GM13976 (cell line): ENCODE data around the gene KIF16B.

Source experiments
- DNase-seq: peaks from one replicate; pipeline ENCODE4 v3.0.0; 2012; ENCODE audit warnings: low spot score
- in situ Hi-C: fragments of 300-500 bp; cut with MboI; formaldehyde crosslinking; loops from one replicate; pipeline ENCODE4 v1.12.0; 2022; ENCODE audit warnings: low sequenced_read_pairs, mixed read lengths, inconsistent platforms; ENCODE audit not compliant: unreplicated experiment
- TF ChIP-seq, protein P1 (sequence below): IDR thresholded peaks from 2 replicates; pipeline ENCODE4 v1.5.1; 2012; ENCODE audit warnings: borderline replicate concordance, mild to moderate bottlenecking; ENCODE audit not compliant: insufficient read depth; ENCODE audit errors: extremely low read depth, missing control alignments, control extremely low read depth

Gene KIF16B

DNA sequence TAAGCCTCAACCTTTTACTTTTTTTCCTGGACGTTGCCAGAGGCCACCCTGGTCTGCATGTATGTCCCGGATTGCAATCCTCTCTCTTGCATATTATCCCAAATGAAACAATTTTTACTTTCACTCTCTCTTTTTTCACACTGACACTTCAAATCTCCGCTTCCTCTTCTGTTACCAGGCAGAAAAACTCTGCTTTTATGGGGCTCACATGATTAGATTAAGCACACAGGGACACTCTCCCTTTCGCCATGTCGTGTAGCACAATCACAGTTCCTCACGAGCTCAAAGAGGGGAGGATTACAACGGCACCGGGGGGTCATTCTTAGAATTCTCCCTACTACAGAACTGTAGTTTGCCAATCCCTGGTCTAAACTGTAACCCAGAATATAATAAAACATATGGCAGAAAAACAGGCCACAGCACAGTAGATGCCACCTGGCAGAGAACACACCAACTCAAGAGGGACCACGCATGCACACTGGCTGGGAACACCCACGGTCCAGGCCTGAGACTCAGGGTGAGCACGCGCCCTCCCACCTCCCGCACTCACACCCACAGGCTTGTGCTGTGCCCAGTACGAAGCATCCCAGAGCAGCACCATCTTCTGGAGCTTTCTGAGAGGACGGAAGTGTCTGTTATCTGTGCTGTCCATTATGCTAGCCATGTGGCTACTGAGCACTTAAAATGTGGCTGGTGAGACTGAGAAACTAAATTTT is 288.7 kb downstream of the KIF16B start:
- TF ChIP-seq, protein P1, sequence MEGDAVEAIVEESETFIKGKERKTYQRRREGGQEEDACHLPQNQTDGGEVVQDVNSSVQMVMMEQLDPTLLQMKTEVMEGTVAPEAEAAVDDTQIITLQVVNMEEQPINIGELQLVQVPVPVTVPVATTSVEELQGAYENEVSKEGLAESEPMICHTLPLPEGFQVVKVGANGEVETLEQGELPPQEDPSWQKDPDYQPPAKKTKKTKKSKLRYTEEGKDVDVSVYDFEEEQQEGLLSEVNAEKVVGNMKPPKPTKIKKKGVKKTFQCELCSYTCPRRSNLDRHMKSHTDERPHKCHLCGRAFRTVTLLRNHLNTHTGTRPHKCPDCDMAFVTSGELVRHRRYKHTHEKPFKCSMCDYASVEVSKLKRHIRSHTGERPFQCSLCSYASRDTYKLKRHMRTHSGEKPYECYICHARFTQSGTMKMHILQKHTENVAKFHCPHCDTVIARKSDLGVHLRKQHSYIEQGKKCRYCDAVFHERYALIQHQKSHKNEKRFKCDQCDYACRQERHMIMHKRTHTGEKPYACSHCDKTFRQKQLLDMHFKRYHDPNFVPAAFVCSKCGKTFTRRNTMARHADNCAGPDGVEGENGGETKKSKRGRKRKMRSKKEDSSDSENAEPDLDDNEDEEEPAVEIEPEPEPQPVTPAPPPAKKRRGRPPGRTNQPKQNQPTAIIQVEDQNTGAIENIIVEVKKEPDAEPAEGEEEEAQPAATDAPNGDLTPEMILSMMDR: no peak
- DNase-seq: no peak
- in situ Hi-C loops: no loop called here

DNA sequence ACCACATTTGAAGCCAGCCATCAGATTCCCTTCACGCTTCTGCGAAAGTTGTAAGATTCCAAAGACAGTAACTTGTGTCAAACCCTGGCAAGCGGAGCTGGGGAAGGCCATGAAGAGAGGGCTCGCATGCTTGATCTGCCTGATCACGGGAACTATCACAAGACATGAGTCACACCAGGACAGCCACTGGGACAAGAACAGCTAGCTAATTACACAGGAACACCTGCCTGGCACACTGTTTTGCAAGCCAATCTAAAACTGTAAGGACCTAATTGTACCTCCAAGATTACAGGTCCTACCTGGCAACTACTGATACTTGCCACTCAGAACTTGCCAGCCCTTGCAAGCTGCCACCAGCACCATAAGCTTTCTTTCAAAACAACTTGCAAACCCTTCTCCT is 289.3 kb downstream of the KIF16B start:
- TF ChIP-seq, protein P1: no peak
- in situ Hi-C loops: no loop called here
- DNase-seq: no peak

DNA sequence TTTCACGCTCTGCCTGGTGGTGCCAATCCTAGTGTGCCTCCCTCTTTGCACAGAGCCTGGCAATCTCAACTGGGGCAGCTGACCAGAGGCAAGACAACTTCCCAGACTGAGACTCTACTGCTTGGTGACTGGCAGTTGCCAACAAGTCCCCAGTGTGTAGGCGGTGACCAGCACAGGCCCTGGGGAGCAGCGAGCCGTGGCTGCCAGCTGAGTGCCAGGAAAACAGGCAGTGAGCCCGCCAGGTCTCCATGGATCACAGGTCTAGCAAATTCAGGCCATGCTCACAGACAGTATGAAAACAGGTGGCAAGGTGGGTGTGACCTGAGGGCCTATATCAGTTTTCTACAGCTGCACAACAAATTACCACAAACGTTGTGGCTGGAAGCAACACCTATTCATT is 289.9 kb downstream of the KIF16B start:
- DNase-seq: no peak
- TF ChIP-seq, protein P1: no peak
- in situ Hi-C loops: no loop called here

DNA sequence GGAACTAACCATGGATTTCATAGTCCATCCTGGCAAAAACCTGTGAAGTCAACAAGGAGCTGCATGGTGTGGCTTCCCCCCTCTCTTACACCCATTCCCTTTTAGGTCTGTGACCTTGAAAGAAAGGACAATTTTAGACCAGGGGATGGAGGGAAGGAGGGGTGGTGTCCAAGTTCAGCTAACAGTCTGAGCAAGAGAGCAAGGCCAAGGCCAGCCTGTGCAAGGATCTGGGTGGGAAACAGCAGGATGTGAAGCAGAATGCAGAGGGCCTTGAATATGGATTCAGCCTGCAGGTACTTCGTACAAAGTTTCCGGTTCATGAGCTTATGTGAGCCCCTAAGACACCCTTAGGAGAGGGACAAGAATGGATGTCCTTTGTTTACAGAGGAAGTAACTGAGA is 293.0 kb downstream of the KIF16B start:
- DNase-seq: no peak
- TF ChIP-seq, protein P1: no peak
- in situ Hi-C loops: no loop called here

DNA sequence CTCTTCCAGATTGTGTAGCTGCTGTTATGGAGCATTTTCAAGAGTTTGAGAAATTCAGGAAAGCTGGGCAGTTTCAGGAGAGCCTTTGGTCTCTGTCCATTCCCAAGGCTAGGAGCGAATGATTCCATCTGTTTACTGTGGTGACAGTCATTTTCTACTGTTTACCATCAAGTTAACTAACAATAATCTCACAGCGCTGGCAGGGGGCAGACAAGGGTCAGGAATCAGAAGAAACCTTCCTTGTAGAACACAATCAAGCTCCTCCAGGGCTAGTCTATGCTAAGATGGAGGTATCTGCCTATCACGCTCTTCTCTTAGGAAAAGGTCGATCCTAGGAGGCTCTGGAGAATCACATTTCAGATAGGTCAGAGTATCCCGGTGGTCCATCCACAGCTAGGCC is 293.9 kb downstream of the KIF16B start:
- no peak for DNase-seq
- TF ChIP-seq, protein P1: no peak

DNA sequence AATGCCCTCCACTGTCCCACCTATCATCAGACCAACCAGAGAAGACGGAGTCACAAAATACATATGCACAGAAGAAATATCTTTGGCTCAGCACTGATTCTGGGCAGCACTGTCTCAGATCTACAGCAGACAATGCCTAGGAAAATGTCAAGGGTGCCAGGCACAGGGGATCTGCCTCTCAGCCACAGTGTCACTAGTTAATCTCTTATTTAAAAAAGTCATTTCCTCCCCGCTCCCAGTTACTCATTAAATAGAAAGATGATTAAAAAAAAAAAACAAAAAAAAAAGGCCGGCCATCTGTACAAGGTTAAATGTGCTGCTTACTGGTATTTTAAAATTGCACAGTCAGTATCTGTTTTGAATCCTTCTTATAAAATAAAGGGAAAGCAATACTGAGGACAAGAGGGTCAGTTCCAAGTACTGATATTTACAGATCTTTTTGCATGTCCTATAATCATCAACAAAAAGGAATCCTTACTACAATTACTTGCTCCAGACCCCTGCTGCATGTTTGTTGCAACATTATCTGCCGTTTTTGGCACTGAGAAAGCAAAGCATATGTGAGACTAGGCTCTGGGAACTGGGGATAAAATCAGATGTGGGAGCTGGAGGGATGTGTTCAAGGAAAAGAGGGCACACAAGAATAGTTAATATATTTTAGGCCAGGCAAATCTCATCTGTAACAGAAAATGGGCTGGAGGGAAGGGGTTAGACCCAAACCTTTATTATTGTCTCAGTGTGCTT is 299.3 kb downstream of the KIF16B start:
- TF ChIP-seq, protein P1: no peak
- no peak for DNase-seq
- in situ Hi-C loops: no loop called here

More for the DNA sequence above, 293.9 kb downstream of the KIF16B start:
- in situ Hi-C loops: no loop called here
